ENCODE data around the gene PQBP1. TPM values are rescaled to one million over a fixed set of nuclear protein-coding genes. Genes with fewer than 3 reads are reported as not detected.
"Not testable (repeated sequence)": the region's sequence is repeated elsewhere in the genome, so short reads cannot be mapped to it uniquely, and the experiment has no call there.

PQBP1 gene
- total RNA-seq: 10 to 100 TPM; 47.8 to 79.8 (median 69.4) TPM

- peak within 1 kb of the TSS; percentile 93 to 99 (median 94) for H3K27ac ChIP-seq
- ATAC-seq: peak; percentile 95
- H3K9me3 ChIP-seq: no peaks in the 10 kb centered on the region
- WGBS, 2 donors (ENCODE audit: low coverage in 1 of 2): 43% methylated on average over 26 of the region's 49 CpGs; no CpG with 5 or more reads in 1 of the 2 donors
- TF ChIP-seq POLR2A (IDR thresholded peaks at IDR 0.05) (peak; percentile 52 to 62), POLR2AphosphoS5 (IDR thresholded peaks at IDR 0.05) (peak; percentile 67), CTCF (IDR thresholded peaks at IDR 0.05) (no peak)
- H3K4me1 ChIP-seq: peaks cover 0 to 37% (median 0%) of the 10 kb centered on the region in 3 donors
- H3K36me3 ChIP-seq: peaks cover 0 to 39% of the 10 kb centered on the region in 2 donors
- peak within 1 kb of the TSS; percentile 71 to 90 for H3K4me3 ChIP-seq
- H3K27me3 ChIP-seq: no peaks in the 10 kb centered on the region
Observed at GRCh38 chrX:48897625-48898306, at the start of gene PQBP1, which contains the start of gene TIMM17B. PQBP1 (plus strand) TSS chrX:48897930; CDS start chrX:48898510, 580 bp downstream. TIMM17B (minus strand) TSS chrX:48897768; CDS start chrX:48897749, 19 bp downstream.

- 50 to 58% methylated on average over 1 of the region's 1 CpG for WGBS, 2 donors (ENCODE audit: low coverage in 1 of 2)
- H3K27ac ChIP-seq: no peak overlapping the region
- H3K4me3 ChIP-seq: no peak overlapping the region
- no peak for ATAC-seq
- H3K9me3 ChIP-seq: no peaks in the 10 kb centered on the region
- TF ChIP-seq POLR2A (IDR thresholded peaks at IDR 0.05) (no peak), CTCF (IDR thresholded peaks at IDR 0.05) (no peak)
- no peaks in the 10 kb centered on the region for H3K27me3 ChIP-seq
- no peaks in the 10 kb centered on the region for H3K4me1 ChIP-seq
- no peaks in the 10 kb centered on the region for H3K36me3 ChIP-seq
Observed at GRCh38 chrX:48848847-48849246, 48.9 kb upstream of the PQBP1 start.

- Histone ChIP-seq H3K9me3 (no peaks in the 10 kb centered on the region), H3K4me1 (no peaks in the 10 kb centered on the region), H3K27ac (no peak overlapping the region), H3K27me3 (no peaks in the 10 kb centered on the region), H3K4me3 (no peak overlapping the region), H3K36me3 (no peaks in the 10 kb centered on the region)
- no peak for ATAC-seq
- WGBS, 2 donors (ENCODE audit: low coverage in 1 of 2): 88% methylated on average over 5 of the region's 7 CpGs; no CpG with 5 or more reads in 1 of the 2 donors
- no peak for TF ChIP-seq CTCF (IDR thresholded peaks at IDR 0.05)
- TF ChIP-seq POLR2A (IDR thresholded peaks at IDR 0.05): no peak
- no peak for TF ChIP-seq EP300 (IDR thresholded peaks at IDR 0.05)
- no peak for TF ChIP-seq POLR2AphosphoS5 (IDR thresholded peaks at IDR 0.05)
Observed at GRCh38 chrX:48852857-48853256, 44.9 kb upstream of the PQBP1 start.

- not testable (repeated sequence) for H3K27ac ChIP-seq, H3K9me3 ChIP-seq, H3K27me3 ChIP-seq, H3K36me3 ChIP-seq, H3K4me1 ChIP-seq, H3K4me3 ChIP-seq, ATAC-seq
Observed at GRCh38 chrX:48853494-48853893, 44.2 kb upstream of the PQBP1 start.

- H3K4me1 ChIP-seq, H3K4me3 ChIP-seq, H3K9me3 ChIP-seq, H3K27ac ChIP-seq, ATAC-seq, H3K36me3 ChIP-seq, H3K27me3 ChIP-seq: not testable (repeated sequence)
- 42 to 86% methylated on average over 2 of the region's 12 CpGs for WGBS, 2 donors (ENCODE audit: low coverage in 1 of 2)
Observed at GRCh38 chrX:48854121-48854804, 43.5 kb upstream of the PQBP1 start.

GRCh38 chrX:48854898-48855297, 42.8 kb upstream of the PQBP1 start:
- TF ChIP-seq EP300 (IDR thresholded peaks at IDR 0.05): no peak
- no peak for TF ChIP-seq POLR2AphosphoS5 (IDR thresholded peaks at IDR 0.05)
- TF ChIP-seq POLR2A (IDR thresholded peaks at IDR 0.05): no peak
- no peak for TF ChIP-seq CTCF (IDR thresholded peaks at IDR 0.05)
- no peak overlapping the region for H3K4me3 ChIP-seq
- H3K36me3 ChIP-seq: no peaks in the 10 kb centered on the region
- no peaks in the 10 kb centered on the region for H3K4me1 ChIP-seq
- WGBS, 2 donors (ENCODE audit: low coverage in 1 of 2): 27 to 79% methylated on average over 2 to 4 of the region's 5 CpGs
- no peaks in the 10 kb centered on the region for H3K27me3 ChIP-seq
- no peaks in the 10 kb centered on the region for H3K9me3 ChIP-seq
- no peak overlapping the region for H3K27ac ChIP-seq
- ATAC-seq: no peak

All from gastroesophageal sphincter (tissue), 4 donors.